ENCODE data around the gene HEBP2. TPM values are rescaled to one million over a fixed set of nuclear protein-coding genes. Genes with fewer than 3 reads are reported as not detected.

HEBP2 gene
- polyA plus RNA-seq, 1 experiment, result 16.8 TPM

- H3K27ac ChIP-seq (ENCODE audit: low read depth, low read length), result no peak within 1 kb of the TSS
- ChIA-PET POLR2A (no interaction called here), CTCF (no interaction called here)
- no peak within 1 kb of the TSS for H3K4me3 ChIP-seq (ENCODE audit: low read depth, low read length)
- H3K27me3 ChIP-seq (ENCODE audit: control insufficient read depth, insufficient read depth, low read length), result peaks cover 7% of the 10 kb centered on the region
- DNase-seq (ENCODE audit: low read depth, low spot score), result no peak
- no peak for TF ChIP-seq CTCF (IDR thresholded peaks at IDR 0.05; ENCODE audit: low read depth, low read length)
- no peaks in the 10 kb centered on the region; the same call in 1 of the 2 replicates for H3K9me3 ChIP-seq (ENCODE audit: control insufficient read depth, insufficient read depth, low read length)
Observed at GRCh38 chr6:138377844-138378243, 26.2 kb upstream of the HEBP2 start, which contains the start of gene SMIM28. SMIM28 (plus strand) TSS chr6:138377905; CDS start chr6:138378073, 168 bp downstream.

GRCh38 chr6:138378463-138378862 is 25.6 kb upstream of the HEBP2 start:
- H3K4me3 ChIP-seq (ENCODE audit: low read depth, low read length), result no peak overlapping the region
- no peak overlapping the region for H3K27ac ChIP-seq (ENCODE audit: low read depth, low read length)
- DNase-seq (ENCODE audit: low read depth, low spot score), result no peak
- ChIA-PET CTCF (no interaction called here), POLR2A (no interaction called here)
- peaks cover 7% of the 10 kb centered on the region for H3K27me3 ChIP-seq (ENCODE audit: control insufficient read depth, insufficient read depth, low read length)
- TF ChIP-seq CTCF (IDR thresholded peaks at IDR 0.05; ENCODE audit: low read depth, low read length), result no peak
- no peaks in the 10 kb centered on the region; the same call in 1 of the 2 replicates for H3K9me3 ChIP-seq (ENCODE audit: control insufficient read depth, insufficient read depth, low read length)

GRCh38 chr6:138382498-138383265 is 21.3 kb upstream of the HEBP2 start:
- Histone ChIP-seq H3K9me3 (ENCODE audit: control insufficient read depth, insufficient read depth, low read length) (no peaks in the 10 kb centered on the region; the same call in 1 of the 2 replicates), H3K4me3 (ENCODE audit: low read depth, low read length) (no peak overlapping the region), H3K27ac (ENCODE audit: low read depth, low read length) (no peak overlapping the region), H3K27me3 (ENCODE audit: control insufficient read depth, insufficient read depth, low read length) (peaks cover 4% of the 10 kb centered on the region)
- DNase-seq (ENCODE audit: low read depth, low spot score), result no peak
- CTCF ChIA-PET, result no interaction called here
- no peak for TF ChIP-seq CTCF (IDR thresholded peaks at IDR 0.05; ENCODE audit: low read depth, low read length)
- POLR2A ChIA-PET, result no interaction called here

- DNase-seq (ENCODE audit: low read depth, low spot score), result no peak
- Histone ChIP-seq H3K27me3 (ENCODE audit: control insufficient read depth, insufficient read depth, low read length) (no peaks in the 10 kb centered on the region), H3K9me3 (ENCODE audit: control insufficient read depth, insufficient read depth, low read length) (no peaks in the 10 kb centered on the region; the same call in 1 of the 2 replicates), H3K27ac (ENCODE audit: low read depth, low read length) (no peak overlapping the region), H3K4me3 (ENCODE audit: low read depth, low read length) (no peak overlapping the region)
- ChIA-PET CTCF (no interaction called here), POLR2A (no interaction called here)
- TF ChIP-seq CTCF (IDR thresholded peaks at IDR 0.05; ENCODE audit: low read depth, low read length), result no peak
Observed at GRCh38 chr6:138383776-138384175, 20.2 kb upstream of the HEBP2 start.

- no peak for DNase-seq (ENCODE audit: low read depth, low spot score)
- Histone ChIP-seq H3K27ac (ENCODE audit: low read depth, low read length) (no peak overlapping the region), H3K4me3 (ENCODE audit: low read depth, low read length) (no peak overlapping the region), H3K9me3 (ENCODE audit: control insufficient read depth, insufficient read depth, low read length) (no peaks in the 10 kb centered on the region; the same call in 1 of the 2 replicates), H3K27me3 (ENCODE audit: control insufficient read depth, insufficient read depth, low read length) (no peaks in the 10 kb centered on the region)
- no peak for TF ChIP-seq CTCF (IDR thresholded peaks at IDR 0.05; ENCODE audit: low read depth, low read length)
- POLR2A ChIA-PET, result no interaction called here
- CTCF ChIA-PET, result no interaction called here
Observed at GRCh38 chr6:138386897-138387296, 17.1 kb upstream of the HEBP2 start.

Measured in AG04450 (cell line).